K562 (cell line): Measurements from ENCODE around the gene RBM20. TPM values are rescaled to one million over a fixed set of nuclear protein-coding genes. Genes with fewer than 3 reads are reported as not detected.
A peak's percentile ranks its signal among the peaks of the same experiment; 100 is the strongest.

Experiments used
- ATAC-seq: fragments of 200-7000 bp; cut with Tn5 transposase; 3 replicates; pipeline ENCODE4 v1.9.1; 2020; ENCODE audit warnings: moderate library complexity
- BruUV-seq: library from RNA; stranded (reverse); fragments of 400-500 nt; replicated peaks from 2 replicates; lab custom pipeline; 2021; lab: Mats Ljungman, UMichigan
- CTCF ChIA-PET: fragments of 300-600 bp; formaldehyde crosslinking; extraction: SDS; loops from one replicate; lab custom pipeline; 2021; ENCODE audit warnings: low intra/inter-chr PET ratio; lab: Yijun Ruan, JAX
- POLR2A ChIA-PET: fragments of 300-600, 350-650 bp; sonication (Branson Sonifier 250); formaldehyde crosslinking; extraction: SDS; loops from one replicate; lab custom pipeline; 2021; ENCODE audit warnings: antibody characterized with exemption, inconsistent platforms; lab: Yijun Ruan, JAX
- DNase-seq, 4 experiments: peaks; one replicate each; pipeline versions ENCODE4 v3.0.0 to v3.0.0-alpha.2; 2011 to 2018; ENCODE audit warnings: low spot score in 3 of 4, mixed read lengths in 3 of 4; ENCODE audit errors: extremely low read depth in 1 of 4
- FAIRE-seq: peaks from 2 replicates; lab custom pipeline; 2011; peaks lifted over from hg19 to GRCh38; lab: Jason Lieb, UNC
- H2AFZ ChIP-seq: 2 replicates; pipeline ENCODE4 v1.6.0; 2011; ENCODE audit warnings: low read depth, low read length, control low read depth, inconsistent platforms
- H3K27ac ChIP-seq: fragments of 200-600 bp; 3 replicates; pipeline ENCODE4 v1.8.0; 2011; ENCODE audit warnings: low read depth, mild to moderate bottlenecking, control low read depth, inconsistent platforms, low read length, moderate library complexity, mixed read lengths; ENCODE audit errors: extremely low read depth
- H3K27me3 ChIP-seq, 2 experiments: fragments of 300-600 bp in 1 of 2; 2 replicates in 1 of 2; 3 replicates in 1 of 2; pipeline versions ENCODE4 v1.6.0 to v1.8.0; 2011; ENCODE audit warnings: inconsistent platforms in 2 of 2, low read length in 2 of 2, mild to moderate bottlenecking in 1 of 2, mixed read lengths in 1 of 2, moderate library complexity in 1 of 2; ENCODE audit not compliant: control insufficient read depth in 2 of 2, insufficient read depth in 2 of 2
- H3K36me3 ChIP-seq: fragments of 300-600 bp; 3 replicates; pipeline ENCODE4 v1.8.0; 2011; ENCODE audit warnings: mild to moderate bottlenecking, low read length, inconsistent platforms; ENCODE audit not compliant: control insufficient read depth, insufficient read depth
- H3K4me1 ChIP-seq, 2 experiments: fragments of 200-600 bp in 1 of 2; replicated peaks in 1 of 2; 2 replicates in 1 of 2; 3 replicates in 1 of 2; pipeline versions ENCODE4 v1.5.1 to v1.8.0; 2011; ENCODE audit warnings: inconsistent platforms in 2 of 2, low read length in 2 of 2, mild to moderate bottlenecking in 1 of 2, mixed read lengths in 1 of 2, moderate library complexity in 1 of 2; ENCODE audit not compliant: control insufficient read depth in 2 of 2, insufficient read depth in 2 of 2
- H3K4me2 ChIP-seq: 2 replicates; pipeline ENCODE4 v1.6.1; 2011; ENCODE audit warnings: low read length, control low read depth, inconsistent platforms, mixed read lengths; ENCODE audit not compliant: insufficient read depth
- H3K4me3 ChIP-seq: fragments of 200-600 bp; sonication (generic), shearing (Covaris generic); 2 replicates; pipeline ENCODE4 v1.5.1; 2016; ENCODE audit warnings: control low read depth, inconsistent platforms
- H3K79me2 ChIP-seq: fragments of 200-600 bp; 3 replicates; pipeline ENCODE4 v1.8.0; 2011; ENCODE audit warnings: low read length, inconsistent platforms; ENCODE audit not compliant: control insufficient read depth, insufficient read depth
- H3K9ac ChIP-seq, 2 experiments: 2 replicates each; pipeline versions ENCODE4 v1.6.0 to v1.6.1; 2011; ENCODE audit warnings: low read depth in 2 of 2, low read length in 2 of 2, control low read depth in 1 of 2, inconsistent platforms in 1 of 2, mild to moderate bottlenecking in 1 of 2, mixed read lengths in 1 of 2; ENCODE audit not compliant: insufficient read depth in 1 of 2
- H3K9me1 ChIP-seq: one replicate; pipeline ENCODE4 v1.6.0; 2011; ENCODE audit warnings: inconsistent platforms, mild to moderate bottlenecking, low read length, moderate library complexity; ENCODE audit not compliant: control insufficient read depth, insufficient read depth
- H3K9me3 ChIP-seq: replicated peaks from 2 replicates; pipeline ENCODE4 v1.5.1; 2011; ENCODE audit warnings: low read depth, low read length, inconsistent platforms; ENCODE audit not compliant: control insufficient read depth, insufficient read depth
- H4K20me1 ChIP-seq: replicated peaks from 2 replicates; pipeline ENCODE4 v1.6.1; 2011; ENCODE audit warnings: low read length, inconsistent platforms, mixed read lengths; ENCODE audit not compliant: control insufficient read depth, insufficient read depth
- CREBBP ChIP-seq: IDR thresholded peaks from one replicate; pipeline ENCODE4 v1.6.1; 2012; ENCODE audit warnings: low read depth, mild to moderate bottlenecking, control low read depth, inconsistent platforms, low read length
- FOS ChIP-seq: IDR thresholded peaks from 3 replicates; pipeline ENCODE4 v1.6.1; 2011; ENCODE audit not compliant: insufficient read length; ENCODE audit errors: extremely low read depth
- PHB ChIP-seq: fragments of 250-450 bp; sonication (Bioruptor Pico); IDR thresholded peaks from 2 replicates; pipeline ENCODE4 v1.5.0; 2021
- POLR3A ChIP-seq: IDR thresholded peaks from 2 replicates; pipeline ENCODE4 v1.6.1; 2011; ENCODE audit warnings: borderline replicate concordance, mild to moderate bottlenecking, moderate library complexity; ENCODE audit not compliant: insufficient read length, insufficient read depth; ENCODE audit errors: extremely low read depth
- ZNF217 ChIP-seq: sonication (generic); formaldehyde crosslinking; IDR thresholded peaks from 2 replicates; pipeline ENCODE4 v1.8.0; 2022; ENCODE audit warnings: mild to moderate bottlenecking, missing genetic modification reagents
- WGBS: fragments of 100-300 bp; shearing (Covaris generic); methylation state at CpG from one replicate; pipeline ENCODE4 v1.1.6; 2016; ENCODE audit warnings: low coverage, mixed read lengths; ENCODE audit not compliant: insufficient coverage; ENCODE audit errors: missing lambda C conversion rate; 5-methylcytosine and 5-hydroxymethylcytosine counted together
- in situ Hi-C: fragments of 300-500 bp; cut with MboI; formaldehyde crosslinking; loops from 4 replicates; pipeline ENCODE4 v1.15.0; 2018; ENCODE audit warnings: inconsistent platforms, mixed read lengths
- intact Hi-C: fragments of 100-400 bp; cut with micrococcal nuclease; formaldehyde crosslinking; loops from 2 replicates; pipeline ENCODE4 v1.14.2; 2022
- polyA plus RNA-seq, 8 experiments: library from polyadenylated mRNA; depleted of rRNA in 4 of 8; stranded (reverse) in 5 of 8; unstranded in 3 of 8; fragments of >200 nt; fragmentation: Nextera tagmentation in 2 of 8; fragmentation: Illumina TruSeq in 1 of 8; extraction: Ambion mirVana in 2 of 8; extraction: Trizol in 1 of 8; gene quantifications; 2 replicates each; pipeline versions ENCODE4 v1.2.1 to v1.2.3, GENCODE V29; 2011 to 2014; ENCODE audit warnings: inconsistent platforms in 1 of 8, missing spikeins in 1 of 8
- total RNA-seq, 7 experiments: library from RNA; depleted of rRNA in 6 of 7; stranded (reverse); fragments of >200 nt in 6 of 7; fragmentation: Illumina TruSeq in 2 of 7; extraction: Trizol in 2 of 7; gene quantifications; 2 replicates each; pipeline versions ENCODE4 v1.2.1 to v1.2.3, GENCODE V29; 2011 to 2021; ENCODE audit warnings: low replicate concordance in 1 of 7
- TF ChIP-seq, protein P1 (sequence below): sonication (generic); formaldehyde crosslinking; IDR thresholded peaks from 2 replicates; pipeline ENCODE4 v1.5.0; 2020; ENCODE audit warnings: missing genetic modification reagents
- TF ChIP-seq, protein P2 (sequence below): sonication (generic); formaldehyde crosslinking; IDR thresholded peaks from 2 replicates; pipeline ENCODE4 v1.9.0; 2022; ENCODE audit warnings: mild to moderate bottlenecking, missing genetic modification reagents
- TF ChIP-seq, protein P3 (sequence below): sonication (generic); formaldehyde crosslinking; IDR thresholded peaks from 2 replicates; pipeline ENCODE4 v1.8.0; 2022; ENCODE audit warnings: missing genetic modification reagents, mild to moderate bottlenecking, borderline replicate concordance

Gene RBM20
- total and polyA plus RNA-seq, 9 of the 15 experiments (the other 6 are each of a cell fraction or from before 2014, with no cell fraction given) = 0.63 to 5.7 (median 3.2) TPM

DNA sequence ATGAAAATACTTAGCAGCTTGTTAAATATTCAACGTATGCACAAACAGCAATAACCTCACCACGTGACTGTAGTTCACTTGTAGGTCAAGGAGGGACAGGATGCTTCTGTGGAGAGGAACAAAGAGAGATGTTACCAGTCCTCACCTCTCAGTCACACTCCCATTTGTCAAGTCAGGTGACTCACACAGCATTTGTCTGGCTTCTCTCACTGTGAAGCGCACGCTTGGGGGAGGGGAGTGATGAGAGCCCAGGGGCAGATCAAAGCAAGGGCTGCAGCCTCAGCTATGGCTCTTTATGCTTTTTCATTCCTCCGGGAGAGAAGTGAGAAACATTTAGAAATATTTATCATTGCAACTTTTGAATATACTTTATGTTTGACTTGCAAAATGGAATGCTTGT is 2.9 kb upstream of the RBM20 start (continued):
- TF ChIP-seq, protein P1, sequence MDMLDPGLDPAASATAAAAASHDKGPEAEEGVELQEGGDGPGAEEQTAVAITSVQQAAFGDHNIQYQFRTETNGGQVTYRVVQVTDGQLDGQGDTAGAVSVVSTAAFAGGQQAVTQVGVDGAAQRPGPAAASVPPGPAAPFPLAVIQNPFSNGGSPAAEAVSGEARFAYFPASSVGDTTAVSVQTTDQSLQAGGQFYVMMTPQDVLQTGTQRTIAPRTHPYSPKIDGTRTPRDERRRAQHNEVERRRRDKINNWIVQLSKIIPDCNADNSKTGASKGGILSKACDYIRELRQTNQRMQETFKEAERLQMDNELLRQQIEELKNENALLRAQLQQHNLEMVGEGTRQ (CRISPR knock-in tag) = peak; percentile 73
- TF ChIP-seq, protein P2, sequence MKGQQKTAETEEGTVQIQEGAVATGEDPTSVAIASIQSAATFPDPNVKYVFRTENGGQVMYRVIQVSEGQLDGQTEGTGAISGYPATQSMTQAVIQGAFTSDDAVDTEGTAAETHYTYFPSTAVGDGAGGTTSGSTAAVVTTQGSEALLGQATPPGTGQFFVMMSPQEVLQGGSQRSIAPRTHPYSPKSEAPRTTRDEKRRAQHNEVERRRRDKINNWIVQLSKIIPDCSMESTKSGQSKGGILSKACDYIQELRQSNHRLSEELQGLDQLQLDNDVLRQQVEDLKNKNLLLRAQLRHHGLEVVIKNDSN (CRISPR knock-in tag) = peak; percentile 81

DNA sequence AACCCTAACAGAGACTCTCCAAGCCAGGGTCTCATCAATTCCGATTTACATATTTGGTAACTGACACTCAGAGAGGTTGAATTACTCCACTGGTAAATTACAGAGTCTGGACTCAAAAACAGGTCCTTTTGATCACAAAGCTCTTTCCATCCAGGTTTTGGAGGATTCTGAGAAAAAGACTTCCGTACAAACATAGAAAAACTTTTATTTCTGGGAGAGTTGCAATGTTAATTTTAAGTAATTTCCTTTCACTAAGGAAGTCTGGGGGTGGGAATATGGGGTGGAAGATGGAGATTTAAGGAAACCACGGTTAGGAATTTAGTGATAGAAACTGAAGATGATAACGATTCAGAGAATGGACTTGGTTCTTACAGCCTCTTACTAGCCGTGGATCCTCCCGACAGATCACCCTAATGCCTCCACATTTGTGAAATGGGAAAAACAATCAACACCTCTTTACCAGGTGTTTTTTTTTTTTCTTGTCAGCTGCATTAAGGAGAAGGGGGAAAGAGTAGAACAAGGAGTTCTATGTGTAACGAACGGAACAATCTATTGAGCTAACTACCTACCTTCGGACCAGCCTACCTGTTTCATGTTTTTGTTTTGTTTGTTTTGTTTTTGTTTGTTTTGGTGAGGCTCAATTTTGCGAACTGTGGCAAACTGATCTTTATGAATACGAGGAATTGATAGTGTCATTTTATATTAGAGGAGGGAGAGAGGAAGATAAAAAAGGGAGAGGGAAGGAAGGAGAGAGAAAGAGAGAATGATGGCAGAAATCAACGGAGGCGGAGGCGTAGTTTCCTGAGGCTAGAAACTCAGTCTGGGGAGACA is 1.7 kb upstream of the RBM20 start:
- H3K4me3 ChIP-seq = no peak overlapping the region
- H3K4me2 ChIP-seq = no peak overlapping the region
- H2AFZ ChIP-seq = peak overlapping the region; percentile 16; the same call in 1 of the 2 replicates
- H3K27ac ChIP-seq = no peak overlapping the region
- H3K4me1 ChIP-seq = peaks cover 11 to 14% of the 10 kb centered on the region in 2 experiments; a peak in 4 of 5 replicates
- no peak overlapping the region for H3K9ac ChIP-seq
- no peak for TF ChIP-seq FOS
- TF ChIP-seq, protein P3, sequence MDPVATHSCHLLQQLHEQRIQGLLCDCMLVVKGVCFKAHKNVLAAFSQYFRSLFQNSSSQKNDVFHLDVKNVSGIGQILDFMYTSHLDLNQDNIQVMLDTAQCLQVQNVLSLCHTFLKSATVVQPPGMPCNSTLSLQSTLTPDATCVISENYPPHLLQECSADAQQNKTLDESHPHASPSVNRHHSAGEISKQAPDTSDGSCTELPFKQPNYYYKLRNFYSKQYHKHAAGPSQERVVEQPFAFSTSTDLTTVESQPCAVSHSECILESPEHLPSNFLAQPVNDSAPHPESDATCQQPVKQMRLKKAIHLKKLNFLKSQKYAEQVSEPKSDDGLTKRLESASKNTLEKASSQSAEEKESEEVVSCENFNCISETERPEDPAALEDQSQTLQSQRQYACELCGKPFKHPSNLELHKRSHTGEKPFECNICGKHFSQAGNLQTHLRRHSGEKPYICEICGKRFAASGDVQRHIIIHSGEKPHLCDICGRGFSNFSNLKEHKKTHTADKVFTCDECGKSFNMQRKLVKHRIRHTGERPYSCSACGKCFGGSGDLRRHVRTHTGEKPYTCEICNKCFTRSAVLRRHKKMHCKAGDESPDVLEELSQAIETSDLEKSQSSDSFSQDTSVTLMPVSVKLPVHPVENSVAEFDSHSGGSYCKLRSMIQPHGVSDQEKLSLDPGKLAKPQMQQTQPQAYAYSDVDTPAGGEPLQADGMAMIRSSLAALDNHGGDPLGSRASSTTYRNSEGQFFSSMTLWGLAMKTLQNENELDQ = no peak
- TF ChIP-seq CREBBP = no peak
- no peak for TF ChIP-seq ZNF217 (CRISPR knock-in tag)
- TF ChIP-seq, protein P1 (CRISPR knock-in tag) = no peak
- no peak for TF ChIP-seq PHB (CRISPR knock-in tag)
- TF ChIP-seq POLR3A = no peak
- TF ChIP-seq, all 486 proteins: peak for 0
- DNase-seq = no peak
- no peaks in the 10 kb centered on the region for H3K36me3 ChIP-seq
- H3K79me2 ChIP-seq = peaks cover 32% of the 10 kb centered on the region
- 81% methylated on average over 13 of the region's 14 CpGs for WGBS
- ATAC-seq = no peak
- in situ Hi-C loops = no loop called here
- CTCF ChIA-PET = no interaction called here
- FAIRE-seq = no peak
- BruUV-seq = no TSS peak
- H3K27me3 ChIP-seq = no peaks in the 10 kb centered on the region
- POLR2A ChIA-PET = no interaction called here
- H4K20me1 ChIP-seq = no peaks in the 10 kb centered on the region
- intact Hi-C loops = no loop called here
- no peaks in the 10 kb centered on the region for H3K9me3 ChIP-seq
- no peaks in the 10 kb centered on the region for H3K9me1 ChIP-seq
